Activated CD4-positive, alpha-beta T cell treated with anti-CD3 and anti-CD28 coated beads, Interleukin-2, Interleukin-4, amounts not matched to agents 100 ng/mL and 50 ng/mL, durations not matched to agents 16 hours and 8 hours (primary cell): ENCODE results near the gene UBXN10.

Source experiments
- DNase-seq: peaks from one replicate; pipeline ENCODE4 v3.0.0-alpha.2; 2020; ENCODE audit warnings: low spot score

UBXN10 gene

GRCh38 chr1:20183035-20183434 is 2.9 kb upstream of the UBXN10 start:
- DNase-seq: no peak

DNA sequence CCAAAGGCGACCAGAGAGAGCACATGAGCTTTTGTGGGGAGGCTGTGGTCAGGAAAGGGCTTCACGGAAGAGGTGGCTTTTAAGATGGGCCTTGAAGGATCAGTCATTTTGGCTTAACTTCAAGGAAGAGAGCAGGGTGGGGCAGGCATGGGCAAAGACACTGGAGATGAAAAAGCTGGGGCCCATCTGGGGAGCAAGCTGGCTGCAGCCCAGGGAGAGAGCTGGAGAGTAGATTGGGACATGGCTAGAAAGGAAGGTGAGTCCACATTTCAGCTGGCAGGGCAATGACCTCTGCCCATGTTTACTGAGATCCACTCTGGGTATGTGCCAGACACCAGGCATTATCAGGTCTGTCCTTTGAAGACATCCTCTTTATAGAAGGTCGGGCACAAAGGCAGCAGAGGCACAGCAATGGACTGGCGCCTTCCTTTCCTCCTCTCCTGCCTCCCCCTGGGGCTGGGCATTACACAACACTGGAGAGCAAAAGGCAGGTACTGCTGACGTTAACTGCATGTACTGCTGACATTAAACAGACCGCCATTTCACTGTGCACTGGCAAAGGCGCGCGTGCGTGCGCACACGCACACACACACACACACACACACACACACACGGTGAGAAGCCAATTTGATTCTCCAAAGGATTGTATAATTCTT is 2.2 kb upstream of the UBXN10 start:
- DNase-seq: no peak

DNA sequence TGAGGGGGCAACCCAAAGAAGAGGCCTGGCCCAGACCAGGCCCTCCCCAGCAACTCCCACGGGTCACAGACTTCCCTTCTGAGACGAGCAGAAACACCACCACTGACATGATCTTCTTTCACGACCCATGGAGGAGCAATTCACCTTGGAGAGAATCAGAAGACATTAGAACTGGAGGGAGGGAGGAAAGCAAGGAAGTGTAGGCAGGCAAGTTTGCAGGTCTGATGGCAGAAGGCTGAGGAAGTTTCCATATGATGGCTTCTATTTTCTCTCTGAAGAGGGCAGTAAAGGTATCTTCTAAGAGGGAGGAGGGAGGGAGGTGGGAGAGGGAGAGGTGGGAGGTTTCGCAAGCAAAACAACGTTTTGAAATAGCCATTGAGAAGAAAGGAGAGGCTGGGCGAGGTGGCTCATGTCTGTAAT is 1.4 kb upstream of the UBXN10 start:
- peak; percentile 28 for DNase-seq

- peak; percentile 83 for DNase-seq
Observed at GRCh38 chr1:20184997-20185833, 681 bp upstream of the UBXN10 start.

DNA sequence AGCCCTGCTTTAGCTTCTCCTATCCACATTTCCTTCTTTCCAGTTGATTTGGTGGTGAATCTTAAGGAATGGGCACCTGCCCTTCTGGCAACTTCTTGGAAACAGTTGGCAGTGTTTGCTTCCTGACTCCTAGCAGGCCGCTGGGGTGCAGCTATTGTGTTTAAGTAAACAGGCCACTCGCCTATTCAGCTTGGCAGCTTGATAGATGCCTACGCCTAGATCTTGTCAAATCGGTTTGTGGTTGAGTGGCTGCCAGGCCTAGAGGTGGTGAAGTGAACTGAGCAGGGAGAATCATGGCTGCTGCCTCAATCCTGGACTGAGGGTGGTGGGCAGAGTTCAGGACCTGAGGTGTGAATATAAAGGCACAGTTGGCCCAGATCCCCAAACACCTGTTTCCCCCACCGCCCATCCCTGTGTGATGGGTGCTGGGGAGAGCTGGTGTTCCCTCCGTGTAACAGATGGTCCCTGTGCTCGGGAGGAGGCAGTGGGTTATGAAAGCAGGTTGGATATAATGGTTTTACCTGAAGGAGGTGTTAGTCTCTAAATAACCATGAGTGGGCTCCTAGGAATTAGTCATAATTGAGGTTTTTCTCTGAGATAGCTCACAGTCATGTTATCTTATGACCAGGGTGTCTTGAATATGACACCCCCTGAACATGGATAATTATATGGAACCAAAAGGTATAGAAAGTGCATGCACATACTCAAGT is 1.4 kb downstream of the UBXN10 start:
- peak; percentile 65 for DNase-seq

- no peak for DNase-seq
Observed at GRCh38 chr1:20187813-20188454, 2.0 kb downstream of the UBXN10 start.

- DNase-seq: no peak
Observed at GRCh38 chr1:20188455-20188817, 2.5 kb downstream of the UBXN10 start.

- no peak for DNase-seq
Observed at GRCh38 chr1:20189664-20190063, 3.8 kb downstream of the UBXN10 start.

DNA sequence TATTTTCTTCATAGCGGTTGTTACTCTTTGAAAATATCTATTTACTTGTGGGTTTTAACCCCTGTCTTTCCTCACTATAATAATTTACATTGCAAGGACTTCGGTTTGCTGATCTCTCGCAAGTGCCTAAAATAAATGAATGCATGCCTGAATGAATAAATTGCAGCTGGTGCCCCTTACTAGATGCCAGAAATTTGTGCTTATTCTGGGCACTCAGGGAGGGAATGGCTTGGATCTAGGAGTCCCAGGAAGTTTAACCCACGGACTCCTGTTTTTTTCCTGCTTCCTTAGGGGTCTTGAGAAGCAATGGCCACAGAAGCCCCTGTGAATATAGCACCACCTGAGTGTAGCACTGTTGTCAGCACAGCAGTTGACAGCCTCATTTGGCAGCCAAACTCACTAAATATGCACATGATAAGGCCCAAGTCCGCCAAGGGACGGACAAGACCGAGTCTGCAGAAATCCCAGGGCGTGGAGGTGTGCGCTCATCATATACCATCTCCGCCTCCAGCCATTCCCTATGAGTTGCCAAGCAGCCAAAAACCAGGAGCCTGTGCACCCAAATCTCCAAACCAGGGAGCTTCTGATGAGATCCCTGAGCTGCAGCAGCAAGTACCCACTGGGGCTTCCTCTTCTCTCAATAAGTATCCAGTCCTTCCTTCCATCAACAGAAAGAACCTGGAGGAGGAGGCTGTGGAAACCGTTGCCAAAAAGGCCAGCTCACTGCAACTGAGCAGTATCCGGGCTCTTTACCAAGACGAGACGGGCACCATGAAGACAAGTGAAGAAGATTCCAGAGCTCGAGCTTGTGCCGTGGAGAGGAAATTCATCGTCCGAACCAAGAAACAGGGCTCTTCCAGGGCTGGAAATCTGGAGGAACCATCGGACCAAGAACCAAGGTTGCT is 4.6 kb downstream of the UBXN10 start:
- DNase-seq: no peak

DNA sequence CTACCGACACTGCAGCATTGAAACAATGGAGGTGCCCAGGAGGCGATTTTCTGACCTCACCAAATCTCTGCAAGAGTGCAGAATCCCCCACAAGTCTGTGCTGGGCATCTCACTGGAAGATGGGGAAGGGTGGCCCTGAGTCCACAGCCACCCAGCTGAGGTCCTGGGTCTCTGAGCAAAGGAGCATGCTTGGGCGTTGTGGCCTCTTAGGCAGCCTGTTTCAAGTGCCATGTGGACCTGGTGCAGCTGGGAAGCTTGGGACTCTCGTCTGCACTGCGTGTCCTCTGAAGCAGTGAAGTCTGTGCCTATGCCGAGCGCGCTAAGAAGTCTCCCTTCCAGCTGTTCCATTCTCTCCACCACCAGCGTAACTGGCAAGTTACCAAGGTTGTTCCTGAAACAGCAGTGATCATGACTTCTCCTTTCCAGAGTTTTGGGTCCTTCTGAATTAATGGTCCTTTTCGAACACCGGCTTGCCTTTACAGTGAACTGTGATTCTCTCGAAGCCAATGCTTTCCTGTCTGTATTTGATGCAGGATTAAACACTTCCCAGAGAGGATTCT is 5.5 kb downstream of the UBXN10 start:
- no peak for DNase-seq

DNA sequence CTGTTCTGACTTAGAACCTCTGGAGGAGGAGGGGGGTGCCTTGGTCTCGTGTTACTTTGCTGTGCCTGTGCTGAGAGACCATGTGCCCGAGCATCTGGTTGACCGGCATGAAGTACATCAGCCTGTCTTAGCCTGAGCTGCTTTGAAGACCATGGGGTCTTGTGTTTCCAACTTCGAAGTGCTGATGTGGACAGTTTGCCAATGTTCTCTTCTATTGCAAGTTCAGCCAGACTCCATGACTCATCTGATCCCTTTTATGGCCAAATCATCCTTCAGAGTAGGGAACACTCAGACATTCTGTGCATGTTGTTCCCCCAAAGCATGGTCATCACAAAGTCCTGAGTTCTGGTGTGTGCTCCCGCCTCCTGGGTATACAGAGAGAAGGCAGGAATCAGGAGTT is 6.5 kb downstream of the UBXN10 start:
- DNase-seq: no peak

DNA sequence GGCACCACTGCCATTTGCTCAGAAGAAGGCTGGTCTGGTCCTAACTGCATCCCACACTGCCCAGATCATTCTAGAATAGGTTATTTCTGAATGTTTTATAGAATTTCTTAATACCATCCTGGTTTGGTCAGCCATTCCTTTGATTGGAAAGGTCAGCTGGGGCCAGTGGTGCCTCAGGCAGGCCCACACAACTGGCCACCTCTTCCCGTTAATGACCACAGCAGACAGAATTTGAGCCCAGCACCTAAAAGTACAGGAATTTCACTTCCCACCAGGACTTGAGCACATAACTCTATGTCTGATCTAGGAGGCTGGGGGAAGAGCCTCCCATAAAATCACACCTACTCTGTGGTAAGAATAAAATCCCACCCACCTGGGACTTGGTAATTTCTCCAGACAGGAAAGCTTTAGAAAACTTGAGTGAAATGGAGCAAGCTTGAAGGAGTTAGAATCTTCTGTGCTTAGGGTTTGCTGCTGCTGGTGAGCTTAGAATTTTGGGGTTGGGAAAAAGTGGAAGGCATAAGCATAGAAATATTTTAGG is 7.0 kb downstream of the UBXN10 start:
- DNase-seq: no peak

GRCh38 chr1:20194224-20194623 is 8.3 kb downstream of the UBXN10 start:
- no peak for DNase-seq

DNA sequence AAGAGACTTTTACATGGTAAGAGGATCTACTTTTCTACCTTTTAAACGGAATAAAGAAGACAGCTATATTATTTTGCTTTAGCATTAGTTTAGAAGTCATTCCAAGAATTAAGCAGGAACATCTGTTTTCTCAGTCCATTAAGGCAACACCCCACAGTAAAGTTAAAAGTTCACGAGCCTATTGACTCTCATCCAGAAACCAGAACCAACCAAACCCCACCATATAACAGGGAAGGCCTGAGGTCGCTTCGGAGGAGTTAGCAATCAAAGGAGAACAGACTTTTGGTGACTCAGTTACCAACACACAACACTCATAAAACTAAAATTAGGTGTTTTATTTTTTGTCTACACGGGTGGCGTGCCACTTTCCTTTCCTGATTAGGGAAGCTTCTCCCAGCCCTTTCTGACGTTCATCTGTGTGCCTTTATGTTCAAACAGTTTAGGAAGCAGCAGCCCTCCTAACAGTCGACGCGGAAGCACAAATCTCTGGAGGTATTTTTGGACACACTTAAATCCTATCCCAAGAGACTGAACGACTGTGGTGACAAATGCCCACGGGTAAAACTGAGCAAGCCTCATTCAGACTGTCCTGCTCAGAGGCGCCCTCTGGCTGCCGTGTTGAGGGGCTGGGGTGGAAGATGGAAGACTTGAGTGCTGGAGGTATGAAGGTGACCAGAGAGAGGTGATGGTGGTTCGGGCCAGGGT is 9.0 kb downstream of the UBXN10 start:
- DNase-seq: peak; percentile 75

- no peak for DNase-seq
Observed at GRCh38 chr1:20195462-20195780, 9.5 kb downstream of the UBXN10 start.

DNA sequence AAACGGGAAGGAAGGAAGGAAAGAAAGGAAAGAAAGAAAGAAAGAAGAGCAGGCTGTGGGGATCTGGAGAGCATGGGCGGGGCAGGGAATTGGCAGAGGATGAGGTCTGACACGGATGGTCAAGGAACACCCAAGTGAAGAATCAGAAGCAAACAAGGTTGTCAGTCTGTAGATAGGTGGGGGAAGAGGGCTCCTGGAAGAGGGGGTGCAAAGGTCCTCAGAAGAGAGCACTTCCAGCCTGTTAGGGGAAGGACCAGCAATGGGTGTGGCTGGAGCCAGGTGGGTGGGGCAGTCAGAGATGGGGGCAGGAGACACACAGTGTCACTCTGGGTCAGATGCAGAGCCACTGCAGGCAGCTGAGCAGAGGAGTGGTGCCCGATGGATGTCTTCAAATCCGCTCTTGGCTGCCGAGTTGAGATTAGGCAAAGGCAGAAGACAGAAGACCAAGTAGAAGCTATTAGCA is 11.5 kb downstream of the UBXN10 start:
- no peak for DNase-seq

DNA sequence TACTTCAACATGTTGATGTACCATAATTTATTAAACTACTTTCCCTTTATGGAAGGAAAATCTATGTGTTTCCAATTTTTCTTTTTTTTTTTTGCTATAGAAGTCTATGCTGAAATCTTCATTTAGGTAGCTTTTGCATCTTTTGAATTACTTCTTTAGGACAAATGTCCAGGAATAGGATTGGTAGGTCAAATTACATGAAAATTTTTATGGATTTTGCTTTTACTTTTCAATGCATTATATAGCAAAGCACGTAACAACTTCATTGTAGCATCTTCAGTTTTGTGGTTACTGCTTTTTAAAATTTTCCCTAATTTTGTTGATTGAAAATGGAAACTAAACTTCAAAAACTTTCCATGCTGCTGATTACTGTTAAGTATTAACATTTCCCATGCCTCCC is 12.4 kb downstream of the UBXN10 start:
- DNase-seq: no peak

DNA sequence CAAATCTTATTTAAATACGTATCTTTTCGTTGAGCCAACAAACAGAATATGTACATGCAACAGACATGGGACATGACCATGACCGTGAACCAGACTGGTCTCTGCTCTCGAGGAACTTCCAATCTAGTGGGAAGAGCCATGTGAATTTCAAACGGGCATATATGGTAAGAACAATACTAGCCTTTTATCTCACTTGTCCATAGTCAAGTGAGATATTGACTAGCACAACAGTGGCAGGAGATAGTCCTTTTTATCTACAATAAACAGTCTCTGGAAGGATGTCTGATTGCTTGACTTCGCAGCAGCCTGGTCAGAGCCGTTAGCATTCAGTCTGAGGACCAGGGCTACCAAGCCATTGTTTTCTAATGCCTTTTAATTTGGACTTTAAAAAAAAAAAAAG is 13.0 kb downstream of the UBXN10 start:
- DNase-seq: no peak

DNA sequence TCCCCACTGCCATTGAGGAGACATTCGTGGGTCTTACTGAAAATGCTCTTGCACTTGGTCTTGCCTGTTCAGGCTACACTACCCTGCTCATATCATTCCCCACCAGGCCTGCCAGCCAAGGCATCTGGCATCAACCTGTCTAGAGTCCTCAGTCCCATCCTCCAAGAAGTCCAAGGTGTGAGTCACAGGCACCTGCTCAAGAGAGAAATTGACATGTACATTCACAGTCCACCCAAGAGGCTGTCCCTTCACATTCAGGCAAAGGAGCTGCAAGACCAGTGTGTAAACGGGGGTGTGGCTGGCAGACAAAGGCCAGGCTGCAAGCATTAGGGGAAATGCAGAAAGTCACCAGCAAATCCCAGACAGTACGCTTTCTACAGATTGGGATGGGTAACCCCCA is 13.5 kb downstream of the UBXN10 start:
- DNase-seq: no peak

DNA sequence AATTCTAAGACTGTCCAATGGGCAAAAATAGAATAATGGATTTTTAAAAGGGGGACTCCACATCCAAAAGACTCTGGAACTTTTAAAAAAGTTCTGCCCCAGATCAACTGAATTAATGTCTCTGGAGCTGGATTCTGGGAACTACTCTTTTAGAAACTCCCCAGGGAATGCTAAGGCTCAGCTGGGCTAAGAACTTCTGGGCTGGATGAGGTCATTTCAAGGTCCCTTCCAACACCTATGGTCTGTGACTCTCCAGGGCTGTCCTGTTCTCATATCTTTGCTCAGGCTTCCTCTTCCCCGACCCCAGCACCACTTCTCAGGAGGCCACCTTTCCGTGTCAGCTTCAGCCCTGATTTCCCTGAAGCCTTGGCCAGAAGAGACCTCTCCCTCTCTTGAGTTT is 13.9 kb downstream of the UBXN10 start:
- no peak for DNase-seq
